Osteoblast (primary cell): Measurements from ENCODE around the gene C6orf89. TPM values are rescaled to one million over a fixed set of nuclear protein-coding genes. Genes with fewer than 3 reads are reported as not detected.

Source experiments
- DNase-seq: peaks from one replicate; pipeline ENCODE4 v3.0.0; 2011; ENCODE audit warnings: low spot score, mixed read lengths; ENCODE audit not compliant: insufficient read length; ENCODE audit errors: missing footprints
- H2AFZ ChIP-seq: 2 replicates; pipeline ENCODE4 v1.6.0; 2011; ENCODE audit warnings: mild to moderate bottlenecking, low read length
- H3K27ac ChIP-seq: 2 replicates; pipeline ENCODE4 v1.5.1; 2011; ENCODE audit warnings: mild to moderate bottlenecking, low read depth, low read length, moderate library complexity
- H3K27me3 ChIP-seq: 2 replicates; pipeline ENCODE4 v1.6.0; 2012; ENCODE audit warnings: mild to moderate bottlenecking, control low read depth, inconsistent platforms, low read length, moderate library complexity; ENCODE audit not compliant: insufficient read depth
- H3K36me3 ChIP-seq: 2 replicates; pipeline ENCODE4 v1.5.1; 2011; ENCODE audit warnings: mild to moderate bottlenecking, low read length, control low read depth, moderate library complexity; ENCODE audit not compliant: insufficient read depth
- H3K4me1 ChIP-seq: 2 replicates; pipeline ENCODE4 v1.5.1; 2011; ENCODE audit warnings: mild to moderate bottlenecking, low read length, control low read depth, moderate library complexity; ENCODE audit not compliant: insufficient read depth
- H3K4me2 ChIP-seq: 2 replicates; pipeline ENCODE4 v1.6.0; 2011; ENCODE audit warnings: mild to moderate bottlenecking, low read length; ENCODE audit not compliant: insufficient read depth
- H3K4me3 ChIP-seq: fragments of 200-600 bp; sonication (generic); 3 replicates; pipeline ENCODE4 v1.5.1; 2012; ENCODE audit warnings: mild to moderate bottlenecking, low read length, inconsistent platforms; ENCODE audit not compliant: insufficient read depth
- H3K79me2 ChIP-seq: 2 replicates; pipeline ENCODE4 v1.6.0; 2012; ENCODE audit warnings: mild to moderate bottlenecking, low read length, control low read depth, inconsistent platforms; ENCODE audit not compliant: insufficient read depth
- H3K9me3 ChIP-seq: 2 replicates; pipeline ENCODE4 v1.5.1; 2011; ENCODE audit warnings: low read depth, low read length, control low read depth
- H4K20me1 ChIP-seq: 2 replicates; pipeline ENCODE4 v1.6.0; 2012; ENCODE audit warnings: mild to moderate bottlenecking, low read length, control low read depth; ENCODE audit not compliant: insufficient read depth
- CTCF ChIP-seq: IDR thresholded peaks from 2 replicates; pipeline ENCODE4 v1.5.1; 2011; ENCODE audit warnings: mild to moderate bottlenecking, low read depth, low read length, moderate library complexity; ENCODE audit errors: extremely low read depth
- total RNA-seq: library from RNA; depleted of rRNA; stranded (reverse); fragments of >200 nt; gene quantifications from 2 replicates; pipeline ENCODE4 v1.2.3, GENCODE V29; 2012

Gene C6orf89
- total RNA-seq, 1 donor: 59.0 TPM

- Histone ChIP-seq H3K4me3 (no peak overlapping the region), H4K20me1 (peaks cover 31% of the 10 kb centered on the region), H3K4me2 (peak overlapping the region; percentile 45), H3K27me3 (no peaks in the 10 kb centered on the region), H3K27ac (peak overlapping the region; percentile 25), H2AFZ (no peak overlapping the region), H3K79me2 (no peaks in the 10 kb centered on the region), H3K36me3 (peaks cover 25% of the 10 kb centered on the region), H3K9me3 (no peaks in the 10 kb centered on the region), H3K4me1 (peaks cover 47% of the 10 kb centered on the region)
- TF ChIP-seq CTCF: no peak
- DNase-seq: no peak
These were observed 27.3 kb downstream of the C6orf89 start for GRCh38 chr6:36913082-36913481.

DNA sequence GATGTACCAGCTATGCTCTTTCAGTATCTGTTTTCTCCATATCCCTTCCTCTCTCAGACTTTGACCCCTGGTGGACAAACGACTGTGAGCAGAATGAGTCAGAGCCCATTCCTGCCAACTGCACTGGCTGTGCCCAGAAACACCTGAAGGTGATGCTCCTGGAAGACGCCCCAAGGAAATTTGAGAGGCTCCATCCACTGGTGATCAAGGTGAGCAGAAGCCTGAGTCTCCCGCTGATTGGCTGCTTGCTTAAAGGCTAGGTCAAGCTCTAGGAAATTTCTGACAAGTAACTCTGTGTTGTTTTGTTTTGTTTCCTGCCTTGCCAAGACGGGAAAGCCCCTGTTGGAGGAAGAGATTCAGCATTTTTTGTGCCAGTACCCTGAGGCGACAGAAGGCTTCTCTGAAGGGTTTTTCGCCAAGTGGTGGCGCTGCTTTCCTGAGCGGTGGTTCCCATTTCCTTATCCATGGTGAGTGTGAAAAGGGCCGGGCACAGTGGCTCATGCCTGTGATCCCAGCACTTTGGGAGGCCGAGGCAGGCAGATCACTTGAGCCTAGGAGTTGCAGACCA, 28.6 kb downstream of the C6orf89 start:
- peaks cover 59% of the 10 kb centered on the region for H3K4me1 ChIP-seq
- H3K4me3 ChIP-seq: no peak overlapping the region
- H3K79me2 ChIP-seq: no peaks in the 10 kb centered on the region
- peak; percentile 41 for TF ChIP-seq CTCF
- no peaks in the 10 kb centered on the region for H3K27me3 ChIP-seq
- H3K9me3 ChIP-seq: no peaks in the 10 kb centered on the region
- peaks cover 25% of the 10 kb centered on the region for H3K36me3 ChIP-seq
- peaks cover 26% of the 10 kb centered on the region for H4K20me1 ChIP-seq
- H2AFZ ChIP-seq: no peak overlapping the region
- no peak overlapping the region for H3K27ac ChIP-seq
- no peak overlapping the region for H3K4me2 ChIP-seq
- no peak for DNase-seq

DNA sequence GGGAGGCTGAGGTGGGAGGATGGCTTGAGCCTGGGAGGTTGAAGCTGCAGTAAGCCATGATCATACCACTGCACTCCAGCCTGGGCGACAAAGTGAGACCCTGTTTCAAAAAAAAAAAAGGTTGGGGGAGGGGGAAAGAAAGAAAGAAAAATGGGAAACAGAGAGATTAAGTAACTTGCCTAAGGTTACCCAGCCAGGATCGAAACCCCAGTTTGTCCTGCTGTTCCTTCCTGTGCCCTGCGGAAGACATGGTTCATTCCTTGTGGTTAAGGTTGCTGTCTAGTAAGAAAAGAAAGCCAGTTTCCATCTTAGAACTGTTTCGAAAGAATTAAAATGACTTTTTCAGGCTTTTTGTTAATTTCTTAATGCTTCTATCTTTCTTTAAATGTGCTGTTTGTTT, 29.8 kb downstream of the C6orf89 start:
- no peak overlapping the region for H3K4me2 ChIP-seq
- DNase-seq: no peak
- H3K4me1 ChIP-seq: peaks cover 72% of the 10 kb centered on the region

DNA sequence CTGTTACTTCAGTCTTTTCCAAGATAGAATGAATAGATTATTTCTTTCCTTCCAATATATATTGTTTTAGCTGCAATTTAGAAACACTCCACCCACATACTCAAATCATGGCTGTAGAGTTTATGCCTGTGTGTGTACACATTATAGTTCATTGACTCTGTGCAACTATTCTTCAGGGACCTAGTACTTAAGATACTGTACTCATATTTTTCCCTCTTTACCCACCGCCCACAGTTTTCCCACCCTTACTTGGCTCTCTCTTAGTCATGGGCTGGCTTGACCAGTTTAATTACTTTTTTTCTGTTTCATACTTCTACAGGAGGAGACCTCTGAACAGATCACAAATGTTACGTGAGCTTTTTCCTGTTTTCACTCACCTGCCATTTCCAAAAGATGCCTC, 30.4 kb downstream of the C6orf89 start:
- Histone ChIP-seq H3K4me2 (no peak overlapping the region), H3K9me3 (no peaks in the 10 kb centered on the region), H2AFZ (no peak overlapping the region), H3K4me3 (no peak overlapping the region), H3K4me1 (peaks cover 76% of the 10 kb centered on the region), H3K79me2 (no peaks in the 10 kb centered on the region), H4K20me1 (peaks cover 24% of the 10 kb centered on the region), H3K27ac (peak overlapping the region; percentile 89), H3K27me3 (no peaks in the 10 kb centered on the region), H3K36me3 (peaks cover 35% of the 10 kb centered on the region)
- no peak for TF ChIP-seq CTCF
- no peak for DNase-seq

More for the DNA sequence above, 29.8 kb downstream of the C6orf89 start:
- no peak overlapping the region for H2AFZ ChIP-seq
- H4K20me1 ChIP-seq: peaks cover 24% of the 10 kb centered on the region
- no peaks in the 10 kb centered on the region for H3K79me2 ChIP-seq
- H3K36me3 ChIP-seq: peaks cover 35% of the 10 kb centered on the region
- H3K27ac ChIP-seq: peak overlapping the region; percentile 42
- no peaks in the 10 kb centered on the region for H3K9me3 ChIP-seq
- H3K4me3 ChIP-seq: no peak overlapping the region
- TF ChIP-seq CTCF: no peak
- no peaks in the 10 kb centered on the region for H3K27me3 ChIP-seq
